Measurements from ENCODE around the gene ASPHD1.

DNA sequence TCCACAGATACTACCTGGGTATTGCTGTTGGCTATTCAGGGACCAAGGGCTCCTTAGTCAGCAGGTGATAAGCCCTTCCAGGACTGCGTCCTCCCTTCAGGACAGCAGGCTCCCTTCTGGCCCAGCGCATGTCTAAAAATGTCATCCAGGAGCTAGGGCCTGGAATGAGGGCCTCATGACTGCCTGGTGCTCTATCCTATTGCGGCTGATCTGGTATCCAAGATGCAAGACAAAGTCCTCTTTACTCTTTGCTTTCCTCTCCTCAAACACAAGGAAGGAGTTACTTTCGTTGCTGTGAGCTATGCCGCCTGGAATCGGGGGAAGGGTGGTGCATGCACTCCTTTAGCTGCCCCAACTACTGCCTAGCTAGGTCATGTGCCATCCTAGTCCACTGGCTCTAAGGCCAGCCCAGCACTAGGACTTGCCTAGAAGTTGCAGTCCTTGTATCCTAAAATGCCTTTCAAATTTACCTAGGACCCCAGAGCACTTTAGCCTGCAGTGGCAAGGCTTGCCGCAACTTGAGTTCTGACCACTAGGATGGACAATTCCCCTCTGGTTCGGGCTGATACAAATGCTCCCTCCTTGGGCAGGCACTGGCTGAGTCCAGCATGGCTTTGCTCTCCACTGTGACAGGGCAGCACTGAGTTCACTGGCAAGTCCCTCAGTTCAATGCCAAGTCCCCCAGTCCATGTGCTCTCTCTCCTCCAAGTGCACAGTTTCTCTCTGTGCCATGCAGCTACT lies 51.5 kb downstream of the ASPHD1 start:
- TF ChIP-seq, protein P1, sequence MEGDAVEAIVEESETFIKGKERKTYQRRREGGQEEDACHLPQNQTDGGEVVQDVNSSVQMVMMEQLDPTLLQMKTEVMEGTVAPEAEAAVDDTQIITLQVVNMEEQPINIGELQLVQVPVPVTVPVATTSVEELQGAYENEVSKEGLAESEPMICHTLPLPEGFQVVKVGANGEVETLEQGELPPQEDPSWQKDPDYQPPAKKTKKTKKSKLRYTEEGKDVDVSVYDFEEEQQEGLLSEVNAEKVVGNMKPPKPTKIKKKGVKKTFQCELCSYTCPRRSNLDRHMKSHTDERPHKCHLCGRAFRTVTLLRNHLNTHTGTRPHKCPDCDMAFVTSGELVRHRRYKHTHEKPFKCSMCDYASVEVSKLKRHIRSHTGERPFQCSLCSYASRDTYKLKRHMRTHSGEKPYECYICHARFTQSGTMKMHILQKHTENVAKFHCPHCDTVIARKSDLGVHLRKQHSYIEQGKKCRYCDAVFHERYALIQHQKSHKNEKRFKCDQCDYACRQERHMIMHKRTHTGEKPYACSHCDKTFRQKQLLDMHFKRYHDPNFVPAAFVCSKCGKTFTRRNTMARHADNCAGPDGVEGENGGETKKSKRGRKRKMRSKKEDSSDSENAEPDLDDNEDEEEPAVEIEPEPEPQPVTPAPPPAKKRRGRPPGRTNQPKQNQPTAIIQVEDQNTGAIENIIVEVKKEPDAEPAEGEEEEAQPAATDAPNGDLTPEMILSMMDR (conservative IDR thresholded peaks at IDR 0.05 in 1 of 2, IDR thresholded peaks at IDR 0.05 in 1 of 2; ENCODE audit: extremely low read depth in 1 of 2, insufficient read depth in 1 of 2, low read depth in 1 of 2, low read length in 2 of 2), result no peak
- no peak for TF ChIP-seq EZH2 (IDR thresholded peaks at IDR 0.05; ENCODE audit: borderline replicate concordance, low read length)

All from mammary epithelial cell (primary cell).